ENCODE data around the gene VCL. TPM values are rescaled to one million over a fixed set of nuclear protein-coding genes. Genes with fewer than 3 reads are reported as not detected.

VCL gene
- total RNA-seq, 1 donor from 2014 or later: 17.8 TPM

DNA sequence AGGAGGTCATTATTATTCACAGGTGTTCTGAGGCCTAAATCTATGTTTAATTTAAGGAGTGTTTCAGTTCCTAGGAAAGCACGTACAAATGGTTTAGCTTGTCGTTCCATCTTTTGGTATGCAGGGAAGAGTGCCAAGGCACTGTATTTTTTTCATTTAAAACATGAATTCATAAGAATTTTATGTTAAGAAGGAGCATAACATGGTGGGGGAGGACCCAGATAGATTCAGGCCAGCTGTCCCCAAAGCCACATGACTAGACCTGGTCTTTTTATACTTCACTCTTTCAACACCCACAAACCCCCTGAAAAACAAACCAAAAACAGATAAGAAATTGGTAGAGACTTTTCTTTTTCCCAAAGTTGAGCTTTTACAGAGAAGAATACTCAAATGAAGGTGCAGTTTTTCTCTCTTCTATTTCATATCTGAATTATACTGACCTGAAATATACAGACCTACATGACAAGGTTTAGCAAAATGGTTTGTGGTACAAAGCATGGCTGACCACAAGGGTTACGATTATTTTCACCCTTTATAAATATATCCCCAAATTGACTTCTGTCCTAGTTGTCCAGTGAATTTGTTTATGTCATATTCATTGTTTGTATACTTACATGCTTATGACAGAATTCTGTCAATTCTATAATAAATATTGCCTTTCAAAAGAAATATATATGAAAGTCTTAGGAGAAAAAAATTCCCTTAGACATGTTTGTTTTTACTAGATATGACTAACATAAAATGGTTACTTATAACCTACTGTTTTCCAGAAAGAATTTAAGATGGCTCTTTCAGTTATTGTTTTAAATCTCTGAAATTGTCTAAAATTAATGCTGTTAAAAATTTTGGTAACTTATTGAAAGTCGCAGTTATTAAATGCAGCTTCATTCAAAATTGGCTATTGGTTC, 81.4 kb downstream of the VCL start:
- no peak for DNase-seq

DNA sequence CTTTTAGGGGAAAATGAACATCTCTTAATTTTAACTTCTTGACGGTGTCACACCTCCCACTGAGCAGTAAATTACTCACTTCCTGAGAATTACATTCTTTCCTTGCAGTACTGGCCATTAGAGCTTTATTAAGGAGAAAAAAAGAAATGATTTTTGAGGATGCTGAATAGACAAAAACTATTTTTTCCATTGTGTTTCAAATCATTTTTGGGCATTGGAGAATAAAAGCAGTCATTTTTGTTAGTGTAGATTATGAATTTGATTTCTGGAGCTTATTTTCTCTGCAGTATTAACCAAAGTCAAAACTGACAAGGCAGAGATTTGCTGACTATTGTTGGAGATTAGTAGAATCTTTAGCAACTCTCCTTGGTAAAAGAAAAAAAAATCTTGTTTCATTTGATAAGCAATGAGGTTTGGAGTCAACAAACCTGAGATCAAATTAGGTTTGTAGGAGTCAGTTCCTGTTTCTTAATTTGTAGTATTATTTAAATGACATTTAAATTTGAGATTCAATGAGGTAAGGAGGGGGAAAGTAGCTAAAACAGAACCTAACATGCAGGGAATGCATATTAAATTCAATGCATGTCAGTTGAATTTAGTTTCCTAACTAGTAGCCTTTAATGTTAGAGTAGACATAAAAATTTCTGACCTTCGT, 82.1 kb downstream of the VCL start:
- DNase-seq: no peak

DNA sequence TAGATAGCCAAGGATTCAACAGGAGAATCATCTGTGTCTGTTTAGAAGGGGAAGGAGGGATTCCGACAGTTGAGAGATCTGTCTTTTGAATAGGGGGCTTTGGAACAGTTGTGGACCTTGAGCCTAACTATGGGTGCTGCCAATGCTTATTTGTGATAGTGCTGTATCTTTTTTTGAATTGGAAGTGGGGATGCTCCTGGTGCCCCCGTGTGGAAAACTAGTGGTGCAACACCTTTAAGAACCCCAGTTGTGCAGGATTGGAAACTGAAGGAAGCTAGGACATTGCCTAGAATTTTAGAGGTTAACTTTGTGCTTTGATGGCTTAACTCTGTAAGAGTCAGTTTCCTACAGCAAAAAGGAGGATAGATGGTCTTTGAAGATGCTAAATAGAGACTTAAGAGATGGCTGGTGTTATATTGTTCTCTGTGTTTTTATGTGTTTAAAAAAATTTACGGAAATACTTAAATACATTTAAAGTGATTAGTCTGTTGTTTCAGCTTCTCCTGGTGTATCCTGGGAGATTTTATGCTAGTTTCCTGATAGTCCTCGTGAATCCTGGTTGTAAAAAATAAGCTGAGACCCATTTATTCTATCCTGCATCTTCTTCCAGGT, 83.4 kb downstream of the VCL start:
- peak; percentile 37 for DNase-seq

DNA sequence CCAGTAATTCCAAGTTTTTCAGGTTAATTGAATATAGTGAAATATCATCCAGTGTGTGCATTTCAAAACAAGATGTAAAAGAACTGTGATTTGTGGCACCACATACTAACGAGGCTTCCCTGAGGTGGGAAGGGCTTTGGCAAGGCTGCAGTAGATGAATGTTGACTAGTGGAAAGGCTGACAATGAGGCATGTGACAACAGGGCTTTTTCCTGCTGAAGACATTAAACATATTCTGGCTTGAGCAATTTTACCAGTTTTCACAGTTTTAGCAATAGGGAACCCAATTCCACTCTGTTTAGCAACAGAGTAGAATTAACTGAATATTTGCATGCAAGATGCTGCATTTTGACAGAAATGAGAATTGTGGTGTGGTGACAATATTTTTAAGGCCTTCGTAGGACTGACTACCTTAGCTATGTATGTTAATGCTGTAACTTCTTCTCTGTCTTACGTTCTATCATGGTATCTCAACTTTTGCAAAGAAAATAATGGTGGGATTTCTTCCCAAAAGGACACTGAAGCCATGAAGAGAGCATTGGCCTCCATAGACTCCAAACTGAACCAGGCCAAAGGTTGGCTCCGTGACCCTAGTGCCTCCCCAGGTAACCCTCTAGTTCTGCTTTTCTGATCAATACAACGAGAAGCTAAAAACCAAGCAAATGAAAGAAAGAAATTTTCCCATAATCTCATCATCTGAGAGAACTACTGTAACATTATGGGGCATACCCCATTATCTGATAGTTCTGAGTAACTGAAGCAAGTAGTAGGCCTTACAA, 84.2 kb downstream of the VCL start:
- no peak for DNase-seq

DNA sequence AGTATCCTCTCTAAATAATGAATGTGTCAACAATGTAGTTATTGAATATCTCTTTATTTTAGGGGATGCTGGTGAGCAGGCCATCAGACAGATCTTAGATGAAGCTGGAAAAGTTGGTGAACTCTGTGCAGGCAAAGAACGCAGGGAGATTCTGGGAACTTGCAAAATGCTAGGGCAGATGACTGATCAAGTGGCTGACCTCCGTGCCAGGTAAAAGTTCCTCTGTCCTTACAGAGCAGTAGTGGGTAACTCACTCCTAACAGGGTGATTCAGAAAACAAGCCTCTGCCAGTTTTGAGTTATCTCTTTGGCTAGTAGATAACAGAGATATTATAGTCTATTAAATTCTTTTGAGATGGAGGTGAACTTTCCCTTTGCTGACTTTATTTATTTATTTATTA, 85.4 kb downstream of the VCL start:
- DNase-seq: no peak

DNA sequence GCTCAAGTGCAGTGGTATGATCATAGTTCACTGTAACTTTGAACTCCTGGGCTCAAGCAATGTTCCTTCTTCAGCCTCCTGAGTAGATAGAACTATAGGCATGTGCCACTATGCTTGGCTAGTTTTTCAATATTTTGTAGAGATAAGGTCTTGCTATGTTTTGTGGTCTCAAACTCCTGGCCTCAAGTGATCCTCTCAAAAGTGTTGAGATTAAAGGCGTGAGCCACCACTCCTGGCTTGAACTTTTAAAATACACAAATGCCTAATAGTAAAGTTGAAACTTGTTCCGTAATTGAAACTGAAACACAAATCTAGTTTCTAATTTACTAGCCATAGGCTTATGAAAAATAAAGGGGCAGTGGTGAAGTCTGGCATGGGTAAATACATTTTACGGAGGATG, 87.0 kb downstream of the VCL start:
- DNase-seq: no peak

DNA sequence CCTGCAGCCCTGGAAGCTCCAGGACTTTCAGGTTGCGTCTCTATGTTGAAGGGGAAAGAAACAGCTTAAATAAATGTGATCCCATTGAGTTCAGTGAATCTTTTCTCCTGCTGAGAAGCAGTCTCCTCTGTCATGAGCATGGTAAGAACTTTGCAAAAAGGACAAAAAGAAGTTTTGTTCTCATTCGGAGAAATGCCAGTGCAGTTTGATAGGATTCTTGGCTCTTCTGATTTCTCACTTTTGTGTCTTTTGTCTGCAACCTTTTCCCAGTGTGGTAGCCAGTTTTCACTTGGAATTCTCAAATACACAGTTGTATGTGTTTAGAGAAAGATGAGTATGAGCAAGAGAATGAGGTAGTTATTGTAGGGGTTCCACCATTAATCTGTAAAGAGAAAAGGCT, 88.4 kb downstream of the VCL start:
- no peak for DNase-seq

DNA sequence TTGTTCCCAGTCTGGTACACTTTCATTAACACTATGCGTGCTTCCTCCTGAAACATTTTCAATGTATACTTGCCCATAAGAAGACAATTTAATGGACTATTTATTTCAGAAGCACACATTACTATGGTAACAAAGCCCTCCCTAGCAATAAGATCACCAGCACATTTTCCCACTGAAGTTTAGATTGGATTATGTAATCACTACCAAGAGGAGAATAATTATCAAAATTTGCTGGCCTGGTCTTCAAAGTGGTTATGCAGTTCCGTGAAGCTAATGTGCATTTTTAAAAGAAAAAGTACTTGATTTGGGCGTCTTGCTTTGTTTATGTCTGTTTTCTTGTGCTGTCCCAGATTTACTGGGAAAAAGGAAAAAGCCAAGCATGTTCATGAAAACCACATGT, 90.8 kb downstream of the VCL start:
- DNase-seq: no peak

DNA sequence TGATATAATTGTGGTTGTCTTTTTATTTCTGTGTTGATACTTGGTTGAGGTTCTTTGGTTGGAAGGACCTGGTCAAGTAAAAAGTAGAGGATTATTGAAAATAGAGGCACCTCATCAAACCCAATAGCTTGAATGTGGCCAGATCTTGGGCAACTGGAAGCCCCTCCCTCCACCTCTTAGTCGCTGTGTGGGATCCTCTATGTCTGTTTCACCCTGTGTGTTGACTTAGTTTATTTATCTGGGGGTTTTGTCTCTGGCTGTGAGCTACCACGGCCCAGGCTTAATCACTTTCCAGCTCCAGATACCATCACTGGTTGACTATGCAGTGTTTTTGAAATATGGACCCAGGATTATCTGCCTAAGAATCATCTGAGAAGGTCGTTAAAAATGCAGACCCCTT, 94.5 kb downstream of the VCL start:
- DNase-seq: no peak

DNA sequence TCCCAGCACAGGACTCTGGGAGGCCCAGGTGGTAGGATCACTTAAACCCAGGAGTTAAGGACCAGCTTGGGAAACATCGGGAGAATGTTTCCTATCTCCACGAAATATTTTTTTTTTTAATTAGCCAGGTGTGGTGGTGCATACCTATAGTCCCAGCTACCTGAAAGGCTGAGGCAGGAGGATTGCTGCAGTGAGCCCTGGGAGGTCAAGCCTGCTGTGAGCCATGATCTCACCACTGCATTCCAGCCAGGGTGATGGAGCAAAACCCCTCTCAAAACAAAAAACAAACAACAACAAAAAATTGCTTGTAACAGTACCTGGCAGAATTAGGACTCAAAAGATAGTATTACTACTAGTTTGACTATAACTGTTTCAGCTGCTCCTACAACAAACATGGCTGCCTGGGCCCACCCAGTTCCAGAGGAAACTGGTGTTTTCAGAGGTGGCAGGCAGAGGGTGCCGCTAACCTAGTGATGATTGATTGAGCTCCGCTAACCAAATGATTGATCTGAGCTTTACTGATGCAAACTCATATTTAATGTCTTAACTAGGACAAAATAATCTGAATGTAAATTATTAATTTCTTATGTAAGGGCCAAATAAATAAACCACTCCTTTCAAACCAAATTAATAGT, 95.7 kb downstream of the VCL start:
- DNase-seq: no peak

DNA sequence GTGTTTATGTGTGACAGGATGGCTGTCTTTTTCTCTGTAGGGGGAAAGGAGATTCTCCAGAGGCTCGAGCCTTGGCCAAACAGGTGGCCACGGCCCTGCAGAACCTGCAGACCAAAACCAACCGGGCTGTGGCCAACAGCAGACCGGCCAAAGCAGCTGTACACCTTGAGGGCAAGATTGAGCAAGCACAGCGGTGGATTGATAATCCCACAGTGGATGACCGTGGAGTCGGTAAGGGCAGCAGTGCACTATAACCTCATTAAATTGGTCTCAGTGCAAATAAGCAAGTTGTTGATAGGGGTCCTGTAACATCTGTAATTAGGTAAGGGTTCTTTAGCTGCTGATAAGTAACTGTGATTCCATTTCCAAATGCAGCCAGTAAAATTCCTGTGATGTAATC, 96.3 kb downstream of the VCL start:
- DNase-seq: no peak

DNA sequence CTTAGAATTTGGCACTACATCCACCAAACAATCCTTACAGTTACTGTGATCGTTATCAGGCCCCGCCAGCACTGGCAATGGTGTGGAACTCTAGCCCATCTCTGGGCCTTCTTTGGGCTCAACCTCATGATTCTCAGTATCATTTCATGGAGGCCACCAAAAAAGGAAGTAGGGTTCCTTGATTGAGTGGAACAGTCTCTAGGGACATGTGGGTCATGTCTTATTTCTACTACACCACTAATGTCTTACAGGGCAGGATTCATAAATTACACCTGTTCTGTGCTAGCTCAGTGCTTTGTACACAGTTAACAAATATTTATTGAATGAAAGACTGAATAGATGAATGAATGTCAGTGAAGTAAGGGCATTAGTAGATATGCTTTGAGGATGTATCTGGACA, 98.9 kb downstream of the VCL start:
- DNase-seq: no peak

DNA sequence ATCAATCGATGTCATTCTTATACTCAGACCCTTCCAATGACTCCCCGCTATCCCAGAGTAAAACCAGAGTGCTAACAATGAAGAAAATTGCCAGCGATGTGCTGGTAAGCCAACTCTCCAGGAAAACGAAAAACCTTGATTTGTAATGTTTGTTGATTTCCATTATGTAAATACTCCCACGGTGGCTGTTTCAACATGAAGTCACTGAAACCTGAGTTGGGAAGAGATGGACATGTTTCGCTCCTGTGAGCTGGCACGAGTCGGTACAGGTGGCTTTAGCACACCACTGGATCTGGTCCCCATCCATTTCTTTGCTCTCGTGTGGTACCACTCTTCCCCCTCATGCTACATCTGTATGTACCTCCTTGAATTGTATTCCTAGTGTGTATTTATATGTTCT, 99.9 kb downstream of the VCL start:
- DNase-seq: no peak

DNA sequence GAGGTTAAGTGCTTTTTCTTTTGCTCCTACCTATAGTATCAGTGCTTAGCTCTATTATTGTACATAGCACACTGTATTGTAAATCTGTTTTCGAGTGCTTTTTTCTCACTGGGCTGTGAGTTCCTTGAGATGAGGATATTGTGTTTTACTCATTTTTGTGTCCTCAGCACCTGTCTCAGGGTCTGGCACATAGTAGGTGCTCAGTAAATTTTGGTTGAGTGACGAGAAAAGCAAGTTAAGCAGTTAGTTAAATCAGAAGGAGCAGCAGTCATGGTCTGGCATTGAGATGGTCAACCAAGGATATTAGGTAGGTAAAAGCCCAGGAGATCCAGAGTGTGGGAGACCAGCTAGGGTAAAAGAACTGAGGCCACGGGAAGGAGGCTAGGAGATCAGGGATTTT, 101.5 kb downstream of the VCL start:
- no peak for DNase-seq

DNA sequence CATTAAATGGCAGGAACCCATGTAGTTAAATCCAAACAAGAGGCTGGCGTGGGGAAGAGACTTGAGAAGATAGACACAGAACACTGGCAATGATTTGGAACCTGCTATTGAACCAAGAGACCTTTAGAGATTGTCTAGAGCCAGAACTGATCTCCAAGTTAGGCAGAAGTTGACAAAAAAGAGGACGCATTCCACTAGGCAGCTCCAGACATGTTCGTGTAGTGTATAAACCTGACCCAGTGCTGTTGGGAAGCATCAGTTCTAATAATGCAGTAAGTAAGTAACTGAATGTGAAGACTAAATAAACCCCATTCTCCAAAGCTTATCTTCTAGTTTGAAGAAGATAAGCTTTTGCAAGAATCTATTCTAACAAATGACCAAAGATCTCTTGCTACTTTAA, 101.9 kb downstream of the VCL start:
- DNase-seq: no peak

DNA sequence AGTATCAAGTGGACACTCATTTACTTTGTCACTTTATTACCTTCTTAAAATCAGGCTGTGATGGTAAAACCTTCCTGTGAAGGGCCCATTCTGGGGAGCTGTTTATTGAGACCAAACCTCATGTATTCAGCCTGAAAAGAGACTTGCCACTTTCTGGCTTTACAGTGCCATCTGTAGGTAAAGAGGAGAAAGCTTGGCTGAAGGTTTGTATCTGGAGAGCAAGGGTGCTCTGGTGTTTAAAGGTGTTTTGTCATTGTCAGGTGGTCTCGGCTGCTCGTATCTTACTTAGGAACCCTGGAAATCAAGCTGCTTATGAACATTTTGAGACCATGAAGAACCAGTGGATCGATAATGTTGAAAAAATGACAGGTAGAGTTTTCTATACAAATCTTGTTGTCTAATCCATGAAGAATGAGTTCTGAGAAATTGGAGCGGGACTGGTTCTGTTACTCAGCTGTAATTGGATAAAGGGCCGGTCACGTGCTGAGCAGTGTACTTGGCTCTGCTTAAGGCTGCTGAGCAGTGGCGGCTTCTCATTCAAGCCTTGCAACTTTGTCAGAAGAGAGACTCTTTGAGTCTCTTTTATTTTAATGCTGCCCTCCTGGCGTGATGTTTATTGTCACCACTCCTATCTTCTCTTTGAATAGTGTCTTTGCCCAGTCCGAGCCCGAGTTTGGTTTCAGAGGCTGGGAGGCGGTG, 105.8 kb downstream of the VCL start:
- no peak for DNase-seq

DNA sequence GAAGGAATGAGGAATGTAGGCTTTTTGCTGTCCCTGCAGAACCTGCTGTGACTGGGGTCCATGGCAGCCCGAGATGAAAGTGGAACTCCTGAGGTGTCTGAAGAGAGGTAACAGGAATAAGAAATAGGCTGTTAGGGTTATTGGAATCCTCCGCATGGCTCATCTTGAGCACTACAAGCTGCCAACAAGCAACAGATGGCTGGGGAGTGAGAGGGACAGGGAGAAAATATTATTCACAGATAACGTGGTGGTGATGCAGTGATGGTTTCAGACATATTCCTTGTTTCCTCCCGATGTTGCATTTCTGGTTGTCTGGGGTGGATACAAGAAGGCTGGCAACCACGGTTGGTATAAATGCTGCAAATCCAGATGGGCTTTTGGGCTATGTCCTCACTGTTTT, 106.6 kb downstream of the VCL start:
- DNase-seq: no peak

DNA sequence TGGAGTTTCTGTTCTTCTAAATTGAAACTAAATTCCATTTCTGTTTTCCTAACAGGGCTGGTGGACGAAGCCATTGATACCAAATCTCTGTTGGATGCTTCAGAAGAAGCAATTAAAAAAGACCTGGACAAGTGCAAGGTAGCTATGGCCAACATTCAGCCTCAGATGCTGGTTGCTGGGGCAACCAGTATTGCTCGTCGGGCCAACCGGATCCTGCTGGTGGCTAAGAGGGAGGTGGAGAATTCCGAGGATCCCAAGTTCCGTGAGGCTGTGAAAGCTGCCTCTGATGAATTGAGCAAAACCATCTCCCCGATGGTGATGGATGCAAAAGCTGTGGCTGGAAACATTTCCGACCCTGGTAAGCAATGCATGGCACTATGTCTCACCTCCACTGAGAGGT, 107.1 kb downstream of the VCL start:
- no peak for DNase-seq

DNA sequence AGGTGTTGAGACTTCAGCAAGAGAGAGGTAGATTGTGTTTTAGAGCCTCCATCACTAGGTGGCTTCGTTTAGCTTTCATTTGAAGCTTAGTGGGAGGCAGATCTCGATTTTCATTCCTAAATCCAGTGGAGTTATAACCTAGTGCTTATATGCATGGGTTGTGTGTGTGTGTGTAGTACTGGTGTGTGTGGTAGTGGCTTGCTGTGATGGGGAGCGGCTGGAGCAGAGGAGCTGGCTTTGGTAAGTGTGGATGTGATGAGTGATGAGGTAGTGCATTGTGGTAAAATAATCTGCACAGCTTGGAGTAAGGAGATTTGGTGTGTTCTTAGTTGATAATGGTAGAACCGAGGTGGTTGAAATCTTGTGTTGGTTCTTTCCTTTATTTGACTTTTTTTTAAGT, 109.5 kb downstream of the VCL start:
- DNase-seq: no peak

DNA sequence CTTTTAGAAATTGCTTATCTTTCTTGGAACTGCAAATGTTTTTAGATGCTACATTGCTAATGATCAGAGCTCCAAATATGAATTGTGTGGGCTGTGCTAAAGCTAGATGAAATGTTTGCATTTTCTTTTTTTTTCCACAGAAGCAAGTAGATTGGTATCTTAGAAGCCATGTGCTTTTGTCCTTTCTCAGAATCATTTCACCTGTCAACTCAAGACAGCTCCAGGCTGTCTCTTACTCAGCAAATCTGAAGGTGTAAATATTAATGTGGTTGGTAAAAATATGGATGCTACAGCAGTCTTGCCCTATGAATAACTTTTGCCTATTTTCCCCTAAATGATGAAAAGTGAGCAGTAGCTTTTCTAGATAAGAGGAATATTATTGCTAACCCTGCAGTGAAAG, 111.5 kb downstream of the VCL start:
- no peak for DNase-seq

DNA sequence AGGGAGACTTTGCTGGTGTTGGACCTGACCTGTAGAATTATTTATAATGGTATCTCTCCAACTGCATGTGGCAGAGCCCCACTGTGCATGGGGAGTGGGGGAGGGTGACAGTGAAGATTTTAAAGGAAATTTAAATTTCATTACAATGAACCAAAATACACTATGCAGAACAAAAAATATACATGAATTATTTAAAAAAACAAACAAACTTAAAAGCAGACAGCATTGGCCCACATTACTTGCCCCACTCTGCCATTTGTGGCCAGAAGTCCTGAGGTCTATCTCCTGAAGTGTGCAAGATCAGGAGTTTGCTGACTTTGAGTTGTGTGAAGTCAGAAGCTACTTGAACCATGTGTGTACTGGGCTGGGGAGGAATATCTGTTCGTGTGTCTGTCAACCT, 112.2 kb downstream of the VCL start:
- DNase-seq: no peak

DNA sequence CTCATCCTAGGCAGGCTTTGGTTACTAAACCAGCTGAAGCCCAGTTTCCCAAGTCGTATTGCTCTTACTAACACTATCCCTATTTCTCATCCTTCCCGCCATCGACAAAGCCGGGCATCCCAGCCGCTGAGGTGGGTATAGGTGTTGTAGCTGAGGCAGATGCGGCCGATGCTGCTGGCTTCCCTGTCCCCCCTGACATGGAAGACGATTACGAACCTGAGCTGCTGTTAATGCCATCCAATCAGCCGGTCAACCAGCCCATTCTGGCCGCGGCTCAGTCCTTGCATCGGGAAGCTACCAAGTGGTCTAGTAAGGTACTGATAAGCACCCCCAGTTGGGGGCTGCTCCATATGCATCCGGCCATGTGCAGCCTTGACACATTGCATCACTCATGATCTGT, 113.9 kb downstream of the VCL start:
- DNase-seq: no peak

Measured in occipital lobe (tissue), 2 donors.